Prostate gland (tissue), 2 donors: ENCODE results near the gene ERAL1.
"Not testable (repeated sequence)": the region's sequence is repeated elsewhere in the genome, so short reads cannot be mapped to it uniquely, and the experiment has no call there.

ENCODE experiments used
- POLR2A ChIP-seq: fragments of 450-650 bp; IDR thresholded peaks from one replicate; pipeline ENCODE4 v1.6.1; 2016; ENCODE audit warnings: antibody characterized with exemption, mild to moderate bottlenecking
- TF ChIP-seq, protein P1 (sequence below), 4 experiments: fragments of 200-600 bp in 2 of 4; fragments of 450-650 bp in 2 of 4; sonication (generic) in 2 of 4; IDR thresholded peaks; 1 replicate in 3 of 4; 2 replicates in 1 of 4; pipeline ENCODE4 v1.5.1; 2016 to 2019; ENCODE audit warnings: antibody characterized with exemption in 4 of 4, mild to moderate bottlenecking in 2 of 4, moderate library complexity in 2 of 4

DNA sequence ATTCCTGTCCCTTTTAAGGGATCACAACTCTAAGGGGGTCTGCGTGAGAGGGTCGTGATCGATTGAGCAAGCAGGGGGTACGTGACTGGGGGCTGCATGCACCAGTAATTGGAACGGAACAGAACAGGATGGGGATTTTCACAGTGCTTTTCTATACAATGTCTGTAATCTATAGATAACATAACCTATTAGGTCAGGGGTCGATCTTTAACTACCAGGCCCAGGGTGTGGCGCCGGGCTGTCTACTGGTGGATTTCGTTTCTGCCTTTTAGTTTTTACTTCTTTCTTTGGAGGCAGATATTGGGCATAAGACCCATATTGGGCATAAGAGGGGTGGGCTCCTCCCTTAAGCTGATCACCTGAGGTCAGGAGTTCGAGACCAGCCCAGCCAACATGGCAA, 18.3 kb upstream of the ERAL1 start:
- not testable (repeated sequence) for TF ChIP-seq POLR2A
- TF ChIP-seq, protein P1, sequence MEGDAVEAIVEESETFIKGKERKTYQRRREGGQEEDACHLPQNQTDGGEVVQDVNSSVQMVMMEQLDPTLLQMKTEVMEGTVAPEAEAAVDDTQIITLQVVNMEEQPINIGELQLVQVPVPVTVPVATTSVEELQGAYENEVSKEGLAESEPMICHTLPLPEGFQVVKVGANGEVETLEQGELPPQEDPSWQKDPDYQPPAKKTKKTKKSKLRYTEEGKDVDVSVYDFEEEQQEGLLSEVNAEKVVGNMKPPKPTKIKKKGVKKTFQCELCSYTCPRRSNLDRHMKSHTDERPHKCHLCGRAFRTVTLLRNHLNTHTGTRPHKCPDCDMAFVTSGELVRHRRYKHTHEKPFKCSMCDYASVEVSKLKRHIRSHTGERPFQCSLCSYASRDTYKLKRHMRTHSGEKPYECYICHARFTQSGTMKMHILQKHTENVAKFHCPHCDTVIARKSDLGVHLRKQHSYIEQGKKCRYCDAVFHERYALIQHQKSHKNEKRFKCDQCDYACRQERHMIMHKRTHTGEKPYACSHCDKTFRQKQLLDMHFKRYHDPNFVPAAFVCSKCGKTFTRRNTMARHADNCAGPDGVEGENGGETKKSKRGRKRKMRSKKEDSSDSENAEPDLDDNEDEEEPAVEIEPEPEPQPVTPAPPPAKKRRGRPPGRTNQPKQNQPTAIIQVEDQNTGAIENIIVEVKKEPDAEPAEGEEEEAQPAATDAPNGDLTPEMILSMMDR (IDR thresholded peaks at IDR 0.05) = not testable (repeated sequence)
